Caco-2 (cell line): ENCODE results near the gene TTLL8. TPM values are rescaled to one million over a fixed set of nuclear protein-coding genes. Genes with fewer than 3 reads are reported as not detected.

ENCODE experiments used
- BruUV-seq: library from RNA; stranded (reverse); fragments of 400-500 nt; replicated peaks from 2 replicates; lab custom pipeline; 2021; lab: Mats Ljungman, UMichigan
- CTCF ChIA-PET: fragments of 300-600 bp; sonication (Branson Sonifier 250); formaldehyde crosslinking; loops from one replicate; lab custom pipeline; 2022; ENCODE audit warnings: antibody characterized with exemption; lab: Charles Lee
- POLR2A ChIA-PET: fragments of 300-600 bp; sonication (Branson Sonifier 250); formaldehyde crosslinking; loops from one replicate; lab custom pipeline; 2022; ENCODE audit warnings: antibody characterized with exemption; lab: Charles Lee
- DNase-seq, 2 experiments: peaks; one replicate each; pipeline versions ENCODE4 v3.0.0 to v3.0.0-alpha.2; 2020 to 2022
- H3K27me3 ChIP-seq: replicated peaks from 2 replicates; pipeline ENCODE4 v1.6.0; 2011; ENCODE audit warnings: low read length; ENCODE audit not compliant: control insufficient read depth, insufficient read depth
- H3K36me3 ChIP-seq: 2 replicates; pipeline ENCODE4 v1.5.1; 2011; ENCODE audit warnings: low read length; ENCODE audit not compliant: control insufficient read depth, insufficient read depth
- H3K4me1 ChIP-seq: fragments of 250-450 bp; sonication (Bioruptor Pico); 2 replicates; pipeline ENCODE4 v1.5.1; 2020; ENCODE audit warnings: mild to moderate bottlenecking
- H3K4me3 ChIP-seq: 2 replicates; pipeline ENCODE4 v1.5.1; 2011; ENCODE audit warnings: low read depth, mild to moderate bottlenecking, control low read depth, low read length
- H3K9me3 ChIP-seq: fragments of 250-450 bp; sonication (Bioruptor Pico); 2 replicates; pipeline ENCODE4 v1.5.1; 2020; ENCODE audit warnings: mild to moderate bottlenecking, moderate library complexity
- H3K27ac Mint-ChIP-seq: one replicate; pipeline ENCODE4 v1.8.0; 2022; ENCODE audit warnings: mixed read lengths; ENCODE audit not compliant: unreplicated experiment
- H3K27me3 Mint-ChIP-seq: one replicate; pipeline ENCODE4 v1.8.0; 2022; ENCODE audit warnings: mixed read lengths; ENCODE audit not compliant: insufficient read depth, unreplicated experiment
- H3K36me3 Mint-ChIP-seq: one replicate; pipeline ENCODE4 v1.8.0; 2022; ENCODE audit warnings: mild to moderate bottlenecking, mixed read lengths; ENCODE audit not compliant: insufficient read depth, unreplicated experiment
- H3K4me1 Mint-ChIP-seq: one replicate; pipeline ENCODE4 v1.8.0; 2022; ENCODE audit warnings: low read depth, mixed read lengths; ENCODE audit not compliant: unreplicated experiment
- H3K4me3 Mint-ChIP-seq: one replicate; pipeline ENCODE4 v1.8.0; 2022; ENCODE audit warnings: mild to moderate bottlenecking, moderate library complexity, mixed read lengths; ENCODE audit not compliant: unreplicated experiment
- H3K9me3 Mint-ChIP-seq: one replicate; pipeline ENCODE4 v1.8.0; 2022; ENCODE audit warnings: mixed read lengths; ENCODE audit not compliant: unreplicated experiment
- CTCF ChIP-seq, 2 experiments: fragments of 200-600 bp in 1 of 2; IDR thresholded peaks; 1 replicate in 1 of 2; 2 replicates in 1 of 2; pipeline versions ENCODE4 v1.5.1 to v1.8.0; 2011 to 2022; ENCODE audit warnings: antibody characterized with exemption in 1 of 2, control low read depth in 1 of 2, inconsistent platforms in 1 of 2, low read depth in 1 of 2, low read length in 1 of 2, mild to moderate bottlenecking in 1 of 2, moderate library complexity in 1 of 2; ENCODE audit not compliant: insufficient read depth in 1 of 2, severe bottlenecking in 1 of 2, unreplicated experiment in 1 of 2
- intact Hi-C: fragments of 100-400 bp; cut with micrococcal nuclease; formaldehyde crosslinking; loops from one replicate; pipeline ENCODE4 v1.10.0; 2022; ENCODE audit not compliant: unreplicated experiment
- total RNA-seq: library from RNA; stranded (reverse); gene quantifications from 2 replicates; pipeline ENCODE4 v1.2.3, GENCODE V29; 2022

TTLL8 gene
- total RNA-seq, 1 experiment from 2014 or later, result not detected

- H3K4me3 ChIP-seq, result peak overlapping the region; percentile 23
- Mint-ChIP-seq H3K36me3 (no peaks in the 10 kb centered on the region), H3K27me3 (no peaks in the 10 kb centered on the region), H3K4me1 (peaks cover 9% of the 10 kb centered on the region), H3K4me3 (peak overlapping the region; percentile 75), H3K9me3 (peaks cover 13% of the 10 kb centered on the region), H3K27ac (peak overlapping the region; percentile 82)
- TF ChIP-seq CTCF (IDR thresholded peaks at IDR 0.05; ENCODE audit: insufficient read depth in 1 of 2, low read depth in 1 of 2, low read length in 1 of 2, severe bottlenecking in 1 of 2, unreplicated experiment in 1 of 2), result no peak
- ChIA-PET POLR2A (no interaction called here), CTCF (interaction anchor here (1.4 kb wide), 1 partner anchor 23 kb away, joined by 4 read pairs; no protein-coding TSS in a partner anchor)
- no peaks in the 10 kb centered on the region for H3K9me3 ChIP-seq
- no TSS peak for BruUV-seq
- H3K4me1 ChIP-seq, result peaks cover 23% of the 10 kb centered on the region
- intact Hi-C loops, result no loop called here
- H3K27me3 ChIP-seq, result no peaks in the 10 kb centered on the region
- no peak for DNase-seq
- no peaks in the 10 kb centered on the region for H3K36me3 ChIP-seq
Observed at GRCh38 chr22:50083462-50084079, 25.5 kb upstream of the TTLL8 start.

DNA sequence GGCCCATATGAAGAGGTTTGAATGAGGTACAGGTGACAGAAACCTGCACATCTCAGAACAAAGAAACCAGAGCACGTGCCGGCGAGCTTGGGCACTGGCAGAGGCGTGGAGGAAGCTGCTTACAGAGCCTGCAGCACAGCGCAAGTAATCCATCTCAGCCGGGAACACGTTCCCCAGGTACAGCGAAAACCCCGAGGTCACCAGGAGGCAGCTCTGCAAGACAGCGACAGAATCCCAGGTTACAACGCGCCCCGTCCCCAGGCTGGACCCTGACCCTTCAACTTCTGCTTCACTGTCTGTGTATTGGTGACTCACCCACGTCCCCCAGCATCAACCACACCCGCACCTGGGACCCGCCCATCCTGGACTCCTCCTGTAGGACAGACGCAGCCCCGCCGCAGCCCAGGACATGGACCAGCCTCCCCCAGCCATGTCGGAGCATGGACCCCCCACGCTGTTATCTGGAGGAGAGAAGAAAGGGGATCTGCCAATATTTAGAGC lies 24.9 kb upstream of the TTLL8 start:
- Histone ChIP-seq H3K27me3 (no peaks in the 10 kb centered on the region), H3K36me3 (no peaks in the 10 kb centered on the region), H3K4me1 (peaks cover 23% of the 10 kb centered on the region), H3K4me3 (peak overlapping the region; percentile 23), H3K9me3 (no peaks in the 10 kb centered on the region)
- ChIA-PET CTCF (interaction anchor here (1.0 to 1.4 kb wide), 2 partner anchors 23 to 152 kb away, joined by 3 to 4 read pairs; no protein-coding TSS in a partner anchor), POLR2A (no interaction called here)
- H3K9me3 Mint-ChIP-seq, result peaks cover 13% of the 10 kb centered on the region
- peak overlapping the region; percentile 75 for H3K4me3 Mint-ChIP-seq
- peak overlapping the region; percentile 82 for H3K27ac Mint-ChIP-seq
- TF ChIP-seq CTCF (IDR thresholded peaks at IDR 0.05; ENCODE audit: insufficient read depth in 1 of 2, low read depth in 1 of 2, low read length in 1 of 2, severe bottlenecking in 1 of 2, unreplicated experiment in 1 of 2), result no peak
- intact Hi-C loops, result no loop called here
- DNase-seq, result peak; percentile 84 to 91
- no TSS peak for BruUV-seq
- H3K27me3 Mint-ChIP-seq, result no peaks in the 10 kb centered on the region
- no peaks in the 10 kb centered on the region for H3K36me3 Mint-ChIP-seq
- peaks cover 9% of the 10 kb centered on the region for H3K4me1 Mint-ChIP-seq

GRCh38 chr22:50082197-50082715 lies 24.2 kb upstream of the TTLL8 start:
- Histone ChIP-seq H3K9me3 (no peaks in the 10 kb centered on the region), H3K4me1 (peaks cover 23% of the 10 kb centered on the region), H3K4me3 (no peak overlapping the region), H3K27me3 (no peaks in the 10 kb centered on the region), H3K36me3 (no peaks in the 10 kb centered on the region)
- no peak overlapping the region for H3K4me3 Mint-ChIP-seq
- DNase-seq, result no peak
- H3K4me1 Mint-ChIP-seq, result peaks cover 9% of the 10 kb centered on the region
- no peaks in the 10 kb centered on the region for H3K36me3 Mint-ChIP-seq
- peaks cover 9% of the 10 kb centered on the region for H3K9me3 Mint-ChIP-seq
- ChIA-PET CTCF (interaction anchor here (1.0 to 1.4 kb wide), 2 partner anchors 22 to 152 kb away, joined by 3 to 4 read pairs; no protein-coding TSS in a partner anchor), POLR2A (no interaction called here)
- no peak overlapping the region for H3K27ac Mint-ChIP-seq
- no peaks in the 10 kb centered on the region for H3K27me3 Mint-ChIP-seq
- no TSS peak for BruUV-seq
- no peak for TF ChIP-seq CTCF (IDR thresholded peaks at IDR 0.05; ENCODE audit: insufficient read depth in 1 of 2, low read depth in 1 of 2, low read length in 1 of 2, severe bottlenecking in 1 of 2, unreplicated experiment in 1 of 2)
- intact Hi-C loops, result no loop called here
